ENCODE measurements around the gene CADM2. TPM values are rescaled to one million over a fixed set of nuclear protein-coding genes. Genes with fewer than 3 reads are reported as not detected.

CADM2 gene
- total RNA-seq, 1 donor from 2014 or later: 4.0 TPM

GRCh38 chr3:84998545-84998944 lies 39.8 kb downstream of the CADM2 start:
- H3K4me3 Mint-ChIP-seq: no peak overlapping the region
- H3K27me3 Mint-ChIP-seq: no peaks in the 10 kb centered on the region
- no peak overlapping the region for H3K27ac Mint-ChIP-seq
- H3K36me3 Mint-ChIP-seq: no peaks in the 10 kb centered on the region
- no peaks in the 10 kb centered on the region for H3K4me1 Mint-ChIP-seq (ENCODE audit: unreplicated experiment)
- TF ChIP-seq CTCF (conservative IDR thresholded peaks at IDR 0.05): no peak
- no peaks in the 10 kb centered on the region for H3K9me3 Mint-ChIP-seq
- DNase-seq (ENCODE audit: extremely low spot score, unreplicated experiment): no peak

GRCh38 chr3:85003479-85003878 lies 44.7 kb downstream of the CADM2 start:
- H3K4me3 Mint-ChIP-seq: no peak overlapping the region
- TF ChIP-seq CTCF (conservative IDR thresholded peaks at IDR 0.05): no peak
- no peaks in the 10 kb centered on the region for H3K27me3 Mint-ChIP-seq
- H3K36me3 Mint-ChIP-seq: no peaks in the 10 kb centered on the region
- no peak for DNase-seq (ENCODE audit: extremely low spot score, unreplicated experiment)
- H3K27ac Mint-ChIP-seq: no peak overlapping the region
- H3K9me3 Mint-ChIP-seq: no peaks in the 10 kb centered on the region
- no peaks in the 10 kb centered on the region for H3K4me1 Mint-ChIP-seq (ENCODE audit: unreplicated experiment)

GRCh38 chr3:85004147-85004546 lies 45.4 kb downstream of the CADM2 start:
- no peaks in the 10 kb centered on the region for H3K27me3 Mint-ChIP-seq
- no peak overlapping the region for H3K4me3 Mint-ChIP-seq
- DNase-seq (ENCODE audit: extremely low spot score, unreplicated experiment): no peak
- H3K4me1 Mint-ChIP-seq (ENCODE audit: unreplicated experiment): no peaks in the 10 kb centered on the region
- H3K9me3 Mint-ChIP-seq: no peaks in the 10 kb centered on the region
- TF ChIP-seq CTCF (conservative IDR thresholded peaks at IDR 0.05): no peak
- H3K27ac Mint-ChIP-seq: no peak overlapping the region
- H3K36me3 Mint-ChIP-seq: no peaks in the 10 kb centered on the region

GRCh38 chr3:85005946-85006345 lies 47.2 kb downstream of the CADM2 start:
- Mint-ChIP-seq H3K4me1 (ENCODE audit: unreplicated experiment) (no peaks in the 10 kb centered on the region), H3K27ac (no peak overlapping the region), H3K27me3 (no peaks in the 10 kb centered on the region), H3K36me3 (no peaks in the 10 kb centered on the region), H3K4me3 (no peak overlapping the region), H3K9me3 (no peaks in the 10 kb centered on the region)
- DNase-seq (ENCODE audit: extremely low spot score, unreplicated experiment): no peak
- TF ChIP-seq CTCF (conservative IDR thresholded peaks at IDR 0.05): no peak

- H3K27me3 Mint-ChIP-seq: no peaks in the 10 kb centered on the region
- no peaks in the 10 kb centered on the region for H3K9me3 Mint-ChIP-seq
- no peaks in the 10 kb centered on the region for H3K4me1 Mint-ChIP-seq (ENCODE audit: unreplicated experiment)
- H3K4me3 Mint-ChIP-seq: no peak overlapping the region
- no peak for TF ChIP-seq CTCF (conservative IDR thresholded peaks at IDR 0.05)
- H3K36me3 Mint-ChIP-seq: no peaks in the 10 kb centered on the region
- no peak for DNase-seq (ENCODE audit: extremely low spot score, unreplicated experiment)
- no peak overlapping the region for H3K27ac Mint-ChIP-seq
Observed at GRCh38 chr3:85007195-85008094, 48.7 kb downstream of the CADM2 start.
